Astrocyte of the spinal cord (primary cell): ENCODE results near the gene RAB3D.

Experiments
- DNase-seq: peaks from one replicate; pipeline ENCODE4 v3.0.0; 2011; ENCODE audit warnings: low read depth, low spot score
- H3K4me3 ChIP-seq: 2 replicates; pipeline ENCODE4 v1.5.1; 2011; ENCODE audit warnings: low read depth, mild to moderate bottlenecking, low read length, moderate library complexity
- in situ Hi-C: cut with HindIII; loops from 2 replicates; pipeline ENCODE4 v1.10.0; 2017; ENCODE audit warnings: low sequenced_read_pairs
- TF ChIP-seq, protein P1 (sequence below): IDR thresholded peaks from 2 replicates; pipeline ENCODE4 v1.5.1; 2012; ENCODE audit warnings: low read depth, mild to moderate bottlenecking, low read length, inconsistent platforms

Gene RAB3D, protein sequence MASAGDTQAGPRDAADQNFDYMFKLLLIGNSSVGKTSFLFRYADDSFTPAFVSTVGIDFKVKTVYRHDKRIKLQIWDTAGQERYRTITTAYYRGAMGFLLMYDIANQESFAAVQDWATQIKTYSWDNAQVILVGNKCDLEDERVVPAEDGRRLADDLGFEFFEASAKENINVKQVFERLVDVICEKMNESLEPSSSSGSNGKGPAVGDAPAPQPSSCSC

DNA sequence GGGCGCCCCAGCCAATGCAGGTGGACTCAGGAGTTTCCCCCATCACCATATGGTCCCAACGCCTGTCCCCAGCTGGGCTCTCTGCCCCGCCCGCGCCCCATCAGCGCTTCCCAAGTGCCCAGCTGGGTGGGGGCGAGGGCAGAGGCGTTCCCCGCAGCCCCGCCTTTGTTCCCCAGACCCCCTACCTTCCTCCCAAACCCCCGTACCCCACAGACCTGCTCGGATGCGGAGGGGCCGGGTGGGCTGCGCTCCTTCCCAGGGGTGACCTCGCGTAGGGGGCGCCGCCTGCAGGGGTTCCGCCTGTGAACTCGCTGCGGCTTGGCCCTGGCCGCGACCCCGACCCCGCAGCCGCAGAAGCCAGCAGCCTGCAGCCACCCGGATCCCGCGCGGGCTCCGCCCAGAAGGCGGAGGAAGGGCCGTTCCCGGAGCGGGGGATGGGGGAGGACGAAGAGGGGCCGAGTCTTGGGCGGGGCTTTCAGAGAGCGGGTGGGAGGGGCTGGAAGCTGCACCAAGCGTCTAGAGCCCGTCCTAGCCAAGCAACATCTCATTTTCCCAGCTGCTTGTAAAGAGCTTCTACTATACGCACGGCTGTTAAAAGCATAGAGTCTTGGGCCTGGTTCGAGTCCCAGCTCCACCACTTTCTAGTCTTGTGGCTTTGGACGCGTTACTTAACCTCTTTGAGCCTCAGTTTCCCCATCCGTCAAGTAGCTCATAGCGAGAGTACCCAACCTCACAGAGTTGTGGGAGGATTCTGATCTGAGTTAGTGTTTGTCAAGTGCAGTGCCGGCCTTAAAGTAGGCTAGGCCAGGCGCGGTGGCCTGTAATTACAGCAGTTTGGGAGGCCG, at the start of gene RAB3D:
Gene RAB3D (minus strand): TSS at position 404 of the 845 bp plus-strand sequence. CDS start 2,258 bp downstream, outside the sequence.
- H3K4me3 ChIP-seq: peak within 1 kb of the TSS; percentile 47
- in situ Hi-C loops: no loop called here
- TF ChIP-seq, protein P1, sequence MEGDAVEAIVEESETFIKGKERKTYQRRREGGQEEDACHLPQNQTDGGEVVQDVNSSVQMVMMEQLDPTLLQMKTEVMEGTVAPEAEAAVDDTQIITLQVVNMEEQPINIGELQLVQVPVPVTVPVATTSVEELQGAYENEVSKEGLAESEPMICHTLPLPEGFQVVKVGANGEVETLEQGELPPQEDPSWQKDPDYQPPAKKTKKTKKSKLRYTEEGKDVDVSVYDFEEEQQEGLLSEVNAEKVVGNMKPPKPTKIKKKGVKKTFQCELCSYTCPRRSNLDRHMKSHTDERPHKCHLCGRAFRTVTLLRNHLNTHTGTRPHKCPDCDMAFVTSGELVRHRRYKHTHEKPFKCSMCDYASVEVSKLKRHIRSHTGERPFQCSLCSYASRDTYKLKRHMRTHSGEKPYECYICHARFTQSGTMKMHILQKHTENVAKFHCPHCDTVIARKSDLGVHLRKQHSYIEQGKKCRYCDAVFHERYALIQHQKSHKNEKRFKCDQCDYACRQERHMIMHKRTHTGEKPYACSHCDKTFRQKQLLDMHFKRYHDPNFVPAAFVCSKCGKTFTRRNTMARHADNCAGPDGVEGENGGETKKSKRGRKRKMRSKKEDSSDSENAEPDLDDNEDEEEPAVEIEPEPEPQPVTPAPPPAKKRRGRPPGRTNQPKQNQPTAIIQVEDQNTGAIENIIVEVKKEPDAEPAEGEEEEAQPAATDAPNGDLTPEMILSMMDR: no peak
- DNase-seq: peak; percentile 81

DNA sequence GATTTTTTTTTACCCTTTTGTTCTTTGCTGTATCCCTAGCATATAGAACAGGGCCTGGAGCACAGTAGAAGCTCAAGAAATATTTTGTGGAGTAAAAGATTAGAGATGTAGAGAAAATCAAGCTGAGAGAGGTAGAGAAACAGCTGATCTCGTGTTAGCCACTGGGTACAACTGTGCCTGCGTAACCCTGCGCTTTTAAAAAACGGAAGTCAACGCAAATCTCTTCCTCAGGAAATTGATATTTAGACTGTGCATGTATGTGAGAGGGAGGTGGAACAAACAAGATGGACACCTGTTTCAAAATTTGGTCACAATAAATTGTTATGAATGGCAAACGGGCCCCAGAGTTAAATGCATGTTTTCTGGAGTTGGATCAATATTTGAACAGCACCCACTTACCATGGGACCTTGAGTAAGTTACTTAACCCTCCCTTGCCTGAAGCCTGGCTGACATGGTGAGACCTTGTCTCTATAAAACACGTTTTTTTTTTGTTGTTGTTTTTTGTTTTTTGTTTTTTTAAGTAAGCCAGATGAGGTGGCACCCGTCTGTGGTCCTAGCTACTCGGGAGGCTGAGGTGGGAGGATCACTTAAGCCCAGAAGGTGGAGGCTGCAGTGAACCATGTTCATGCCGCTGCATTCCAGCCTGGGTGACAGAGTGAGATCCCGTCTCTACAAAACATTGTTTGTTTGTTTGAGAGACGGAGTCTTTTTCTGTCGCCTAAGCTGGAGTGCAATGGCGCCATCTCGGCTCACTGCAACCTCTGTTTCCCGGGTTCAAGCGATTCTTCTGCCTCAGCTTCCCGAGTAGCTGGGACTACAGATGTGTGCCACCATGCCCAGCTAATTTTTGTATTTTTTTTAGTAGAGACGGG, 47.9 kb upstream of the RAB3D start:
- no peak overlapping the region for H3K4me3 ChIP-seq
- no peak for DNase-seq
- in situ Hi-C loops: no loop called here
- TF ChIP-seq, protein P1: no peak

DNA sequence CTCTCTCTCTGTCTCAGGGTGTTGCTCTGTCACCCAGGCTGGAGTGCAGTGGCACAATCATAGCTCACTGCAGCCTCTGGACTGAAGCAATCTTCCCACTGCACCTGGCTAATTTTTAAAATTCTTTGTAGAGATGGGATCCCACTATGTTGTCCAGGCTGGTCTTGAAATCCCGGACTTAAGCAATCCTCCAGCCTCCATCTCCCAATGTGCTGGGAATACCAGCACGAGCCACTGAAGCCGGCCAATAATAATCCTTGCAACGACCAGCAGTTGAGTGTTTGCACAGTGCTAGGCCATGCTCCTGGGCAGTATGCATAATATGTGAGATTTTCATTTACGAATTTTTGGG, 45.3 kb upstream of the RAB3D start:
- in situ Hi-C loops: no loop called here
- no peak overlapping the region for H3K4me3 ChIP-seq
- DNase-seq: no peak
- TF ChIP-seq, protein P1: no peak

DNA sequence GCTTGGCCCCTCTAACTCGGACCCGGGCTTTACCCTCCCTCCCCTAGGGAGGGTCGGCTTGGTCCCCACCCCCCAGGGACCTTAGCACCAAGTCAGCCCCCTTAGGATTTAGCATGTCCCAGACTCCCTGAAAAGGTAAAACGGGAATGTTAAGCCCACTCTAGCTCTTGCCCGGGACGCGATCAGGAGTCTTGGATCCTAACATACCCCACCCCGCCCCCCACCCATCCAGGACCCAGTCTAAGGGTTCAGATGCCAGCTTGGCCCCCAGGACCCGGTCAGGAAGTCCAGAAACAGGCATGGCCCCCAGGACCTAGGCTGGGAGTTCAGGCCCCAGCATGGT, 44.2 kb upstream of the RAB3D start:
- TF ChIP-seq, protein P1: no peak
- DNase-seq: no peak
- in situ Hi-C loops: no loop called here
- H3K4me3 ChIP-seq: peak overlapping the region; percentile 3

DNA sequence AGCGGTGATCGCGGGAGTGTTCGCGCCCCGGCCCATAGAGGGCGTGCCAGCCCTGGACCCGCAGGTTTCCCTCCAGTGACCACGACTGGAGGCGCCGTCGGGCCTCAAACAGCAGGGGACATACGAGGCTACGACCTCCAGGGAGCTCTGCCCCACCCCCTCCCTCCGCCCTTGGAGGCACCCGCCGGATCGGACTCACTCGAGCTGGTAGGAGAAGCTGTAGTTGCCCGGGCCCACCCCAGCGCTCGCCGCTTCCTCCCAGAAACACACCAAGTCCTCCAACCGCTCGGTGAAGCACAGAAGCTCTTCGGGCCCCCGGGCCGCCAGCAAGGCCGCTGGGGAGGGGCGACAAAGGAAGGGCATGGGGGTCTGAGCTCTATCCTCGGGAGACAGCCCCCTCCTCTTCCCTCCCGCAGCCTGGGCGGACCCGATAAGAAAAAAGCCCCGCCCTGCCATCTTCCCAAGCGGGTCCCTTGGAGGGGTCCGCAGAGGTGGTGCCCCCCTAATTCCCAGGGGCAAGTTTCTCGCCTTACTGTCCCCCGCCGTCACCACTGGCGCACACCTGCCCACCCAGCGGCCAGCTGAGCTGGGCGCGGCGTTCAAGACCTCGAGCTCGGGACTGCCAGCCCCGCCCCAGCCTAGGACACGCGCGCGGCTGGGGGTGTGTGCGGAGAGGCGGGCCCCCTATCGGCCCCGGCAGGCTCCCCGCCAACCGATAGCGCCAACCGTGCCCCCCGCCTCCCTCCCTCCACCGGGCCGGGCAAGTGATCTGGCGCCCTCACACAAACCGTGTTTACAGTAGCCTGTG, 43.6 kb upstream of the RAB3D start:
- DNase-seq: no peak
- in situ Hi-C loops: no loop called here
- peak overlapping the region; percentile 2 for H3K4me3 ChIP-seq
- TF ChIP-seq, protein P1: peak; percentile 65
